ENCODE measurements around the gene CLSTN2. TPM values are rescaled to one million over a fixed set of nuclear protein-coding genes. Genes with fewer than 3 reads are reported as not detected.

The CLSTN2 gene
- total RNA-seq, 1 experiment from 2014 or later, result 0.68 TPM

GRCh38 chr3:140189267-140189666 is 254.3 kb downstream of the CLSTN2 start:
- no peaks in the 10 kb centered on the region for H3K27me3 ChIP-seq (ENCODE audit: insufficient read depth, low read length)
- no peak overlapping the region for H3K4me3 Mint-ChIP-seq
- no peaks in the 10 kb centered on the region for H3K79me2 ChIP-seq (ENCODE audit: insufficient read depth, low read length)
- no peaks in the 10 kb centered on the region for H3K4me1 ChIP-seq (ENCODE audit: insufficient read depth, low read length)
- H3K9ac ChIP-seq (ENCODE audit: extremely low read depth, insufficient read length, low read length), result no peak overlapping the region
- H3K27me3 Mint-ChIP-seq (ENCODE audit: low read depth), result no peaks in the 10 kb centered on the region; the same call in 1 of the 2 replicates
- H3K4ac ChIP-seq (ENCODE audit: low read depth, low read length), result no peak overlapping the region
- no peak overlapping the region for H3T11ph ChIP-seq (ENCODE audit: low read length)
- no peaks in the 10 kb centered on the region for H4K20me1 ChIP-seq (ENCODE audit: control insufficient read depth, insufficient read depth, insufficient read length)
- no peak overlapping the region for H2BK120ac ChIP-seq (ENCODE audit: low read depth, low read length, poor library complexity, severe bottlenecking)
- H2BK12ac ChIP-seq (ENCODE audit: insufficient read length, low read depth, low read length), result no peak overlapping the region
- no peak overlapping the region for H2BK20ac ChIP-seq (ENCODE audit: low read depth, low read length, poor library complexity, severe bottlenecking)
- H3K9me3 ChIP-seq (ENCODE audit: control insufficient read depth, low read depth, low read length), result no peaks in the 10 kb centered on the region
- H3K23ac ChIP-seq (ENCODE audit: insufficient read length, low read depth, low read length), result no peak overlapping the region
- no peak for DNase-seq
- peaks cover 6 to 18% (median 7%) of the 10 kb centered on the region in 3 experiments; a peak in 6 of 7 replicates for H3K36me3 Mint-ChIP-seq (ENCODE audit: insufficient read depth in 1 of 3, low read depth in 3 of 3)
- no CpG with 5 or more reads among the region's 3 CpGs for WGBS (ENCODE audit: extremely low coverage, insufficient read length, low lambda C conversion rate)
- H3K56ac ChIP-seq (ENCODE audit: insufficient read length, low read depth, low read length), result no peak overlapping the region
- H4K91ac ChIP-seq (ENCODE audit: insufficient read length, low read depth, low read length), result no peak overlapping the region
- H4K8ac ChIP-seq (replicated peaks; ENCODE audit: insufficient read length, low read depth, low read length), result no peak overlapping the region
- H3K9me3 Mint-ChIP-seq, result peaks cover 13 to 19% of the 10 kb centered on the region in 2 experiments
- H3K18ac ChIP-seq (ENCODE audit: insufficient read length, low read depth, low read length), result no peak overlapping the region
- H3K14ac ChIP-seq (ENCODE audit: insufficient read depth, low read length), result no peak overlapping the region
- H3K27ac ChIP-seq (ENCODE audit: insufficient read length, low read depth, low read length), result no peak overlapping the region
- no peak overlapping the region for H2AFZ ChIP-seq (ENCODE audit: low read length)
- no peaks in the 10 kb centered on the region for H3K79me1 ChIP-seq (ENCODE audit: insufficient read depth, low read depth, low read length, poor library complexity, severe bottlenecking)
- no peaks in the 10 kb centered on the region for H3K4me1 Mint-ChIP-seq
- no peaks in the 10 kb centered on the region for H3K23me2 ChIP-seq (ENCODE audit: insufficient read length, low read depth, low read length, poor library complexity, severe bottlenecking)
- H3K4me2 ChIP-seq (ENCODE audit: insufficient read depth, insufficient read length, low read length), result no peak overlapping the region
- no peak overlapping the region for H4K5ac ChIP-seq (ENCODE audit: insufficient read length, low read depth, low read length)
- no peak overlapping the region for H2BK15ac ChIP-seq (ENCODE audit: low read depth, low read length)
- no peak overlapping the region for H3K27ac Mint-ChIP-seq
- no peak overlapping the region for H2BK5ac ChIP-seq (ENCODE audit: insufficient read length, low read length)
- no peak overlapping the region for H2AK5ac ChIP-seq (ENCODE audit: insufficient read length, low read length)
- TF ChIP-seq CTCF (conservative IDR thresholded peaks at IDR 0.05), result no peak

Data from H9 (cell line).